Sciatic nerve (tissue), 2 donors: ENCODE results near the gene TDRD9. TPM values are rescaled to one million over a fixed set of nuclear protein-coding genes. Genes with fewer than 3 reads are reported as not detected.
A peak's percentile ranks its signal among the peaks of the same experiment; 100 is the strongest.

Experiments
- ATAC-seq: fragments of 200-7000 bp; cut with Tn5 transposase; one replicate; pipeline ENCODE4 v1.9.1; 2020; ENCODE audit warnings: mild to moderate bottlenecking, moderate library complexity
- DNase-seq: peaks from one replicate; pipeline ENCODE4 v3.0.0-alpha.2; 2020; ENCODE audit warnings: low spot score
- intact Hi-C: fragments of 100-400 bp; cut with DNase I; formaldehyde crosslinking; loops from one replicate; pipeline ENCODE4 v1.14.2; 2022
- total RNA-seq: library from RNA; stranded (reverse); fragmentation: NEBNext Ultra II Directional; extraction: Animal tissue kit (Norgen Biotek cat#: 25700); gene quantifications from one replicate; pipeline ENCODE4 v1.2.1, GENCODE V29; 2021
- donor health status: DM: no; HTN: no; CAD: no.
- donor health status: DM: no; HTN: no; CAD: no.

TDRD9 gene
- total RNA-seq, 1 donor from 2014 or later = 8.2 TPM

GRCh38 chr14:104081261-104081835 is 153.1 kb downstream of the TDRD9 start:
- intact Hi-C loops = no loop called here
- no peak for DNase-seq
- no peak for ATAC-seq

DNA sequence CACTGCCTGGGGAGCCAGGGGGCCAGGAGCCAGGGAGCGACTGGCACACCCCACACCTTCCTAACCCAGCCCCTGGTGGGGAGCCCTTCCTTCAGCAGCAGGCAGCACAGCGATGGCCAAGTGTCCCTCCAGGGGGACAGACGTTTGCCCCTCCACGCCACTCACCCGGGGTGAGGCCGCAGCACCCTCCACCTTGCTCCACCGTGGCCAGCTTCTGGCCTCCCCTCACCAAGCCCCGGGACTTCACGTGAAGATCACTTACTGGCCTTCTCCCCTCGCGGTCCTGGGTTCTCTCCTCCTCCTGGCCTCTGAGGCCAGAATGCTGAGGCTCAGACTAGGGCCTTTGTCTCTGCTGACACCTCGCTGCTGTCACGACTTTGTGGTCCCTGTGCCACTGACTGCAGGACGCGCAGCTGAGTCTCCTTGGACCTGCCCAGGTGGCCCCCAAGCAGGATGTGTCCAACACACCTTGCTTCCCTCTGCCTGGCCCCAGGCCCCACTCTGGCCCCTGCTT is 153.8 kb downstream of the TDRD9 start:
- intact Hi-C loops = no loop called here
- no peak for ATAC-seq
- DNase-seq = no peak

GRCh38 chr14:104082807-104083206 is 154.6 kb downstream of the TDRD9 start:
- DNase-seq (peak; percentile 55), ATAC-seq (no peak)
- intact Hi-C loops = no loop called here

DNA sequence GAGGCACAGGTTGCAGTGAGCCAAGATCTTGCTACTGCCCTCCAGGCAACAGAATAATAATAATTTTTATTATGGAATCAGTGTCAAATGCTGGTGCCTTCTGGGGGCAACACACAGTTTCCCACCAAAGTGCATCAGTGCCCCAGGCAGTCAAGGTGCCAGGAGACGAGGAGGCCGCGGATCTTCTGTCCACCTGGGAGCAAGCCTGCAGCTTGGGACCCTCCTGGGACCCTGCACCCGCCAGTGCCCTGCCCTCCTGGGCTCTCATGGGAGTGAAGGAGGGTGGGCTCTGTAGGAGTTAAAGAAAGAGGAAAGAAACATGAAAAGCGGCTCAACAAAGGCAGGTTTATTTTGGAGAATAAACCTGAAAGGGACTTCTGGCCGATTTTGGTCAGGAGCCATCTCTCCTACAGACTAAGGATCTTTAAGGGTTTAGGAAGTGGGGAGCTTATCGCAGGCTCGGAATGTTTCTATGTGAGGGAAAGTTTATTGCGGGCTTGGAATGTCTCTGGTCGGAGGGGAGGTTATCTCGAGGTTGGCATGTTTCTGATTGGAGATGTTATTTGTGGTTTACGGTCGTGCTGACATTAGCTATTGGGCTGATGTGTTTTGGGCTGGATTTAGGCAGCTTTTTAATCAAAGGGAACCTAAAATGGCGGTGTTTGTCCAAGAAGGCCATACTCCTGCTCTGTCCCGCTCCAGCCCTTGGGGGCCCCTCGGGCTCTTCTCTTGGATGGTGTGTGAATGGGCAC is 156.2 kb downstream of the TDRD9 start:
- peak; percentile 28 for DNase-seq
- no peak for ATAC-seq
- intact Hi-C loops = no loop called here

- ATAC-seq = peak; percentile 69
- intact Hi-C loops = no loop called here
- DNase-seq = peak; percentile 56
Measured at GRCh38 chr14:104085032-104085888, 157.0 kb downstream of the TDRD9 start, which contains the start of gene ASPG. TSS of gene ASPG (plus strand) at chr14:104085700. CDS start at chr14:104085771, 71 bp downstream.

GRCh38 chr14:104085889-104086201 is 157.6 kb downstream of the TDRD9 start:
- DNase-seq = no peak
- intact Hi-C loops = no loop called here
- peak; percentile 7 for ATAC-seq

DNA sequence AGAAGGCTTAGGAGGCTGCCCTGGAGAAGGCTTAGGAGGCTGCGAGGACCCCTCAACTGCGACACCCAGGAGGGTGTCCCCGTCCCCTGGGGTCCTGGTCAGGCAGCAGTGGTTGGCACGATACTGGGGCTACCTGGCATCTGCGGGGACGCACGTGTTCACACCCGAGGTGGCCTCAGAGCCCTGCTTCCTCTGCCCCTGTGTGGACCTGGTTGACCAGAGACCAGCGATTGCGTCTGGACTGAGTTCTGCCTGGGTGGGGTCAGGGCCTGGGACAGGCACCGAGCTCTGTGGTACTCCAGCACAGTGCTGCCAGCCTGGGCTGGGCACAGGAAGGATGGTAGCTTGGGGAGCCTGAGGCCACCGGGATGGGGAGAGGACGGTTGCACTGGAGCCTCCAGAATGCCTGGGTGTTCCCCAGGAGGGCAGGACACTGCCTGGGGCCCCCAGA is 158.0 kb downstream of the TDRD9 start:
- DNase-seq = peak; percentile 44
- peak; percentile 14 for ATAC-seq
- intact Hi-C loops = no loop called here

DNA sequence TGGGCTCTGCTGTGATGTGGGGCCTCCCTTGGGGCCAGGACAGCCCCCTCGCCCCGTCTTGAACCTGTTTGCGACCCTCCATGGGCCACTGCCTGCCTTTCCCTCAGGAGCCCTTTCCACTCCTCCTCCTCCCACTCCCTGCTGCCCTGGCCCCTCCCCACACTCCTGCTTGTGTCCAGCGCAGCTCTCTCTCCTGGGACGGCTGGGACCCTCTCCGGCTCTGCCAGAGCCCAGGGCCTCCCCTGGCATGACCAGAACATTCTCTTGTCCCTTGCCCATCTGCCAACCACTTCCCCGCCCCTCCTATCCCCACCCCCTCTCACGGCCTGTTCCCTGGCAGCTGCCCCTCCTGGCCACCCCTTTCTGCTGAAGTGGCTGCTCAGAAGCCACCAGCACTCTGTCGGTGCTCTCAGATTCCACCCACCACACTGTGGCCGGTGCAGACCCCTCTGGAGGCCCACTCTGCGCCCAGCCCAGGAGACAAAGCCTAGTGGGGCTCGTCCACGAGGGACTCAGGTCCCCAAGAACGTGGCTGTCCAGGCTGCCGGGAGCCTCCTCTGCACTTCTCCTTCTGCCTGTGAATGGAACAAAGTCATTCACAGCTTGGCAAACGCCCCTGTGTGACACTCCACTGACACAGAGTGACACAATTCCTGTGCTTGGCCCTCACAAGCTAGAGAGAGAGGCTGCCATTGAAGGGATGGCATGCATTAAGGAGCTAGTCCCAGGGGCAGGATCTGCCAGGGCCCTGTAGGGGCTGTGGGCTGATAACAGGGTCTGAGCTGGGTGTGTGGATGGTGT is 158.6 kb downstream of the TDRD9 start:
- intact Hi-C loops = no loop called here
- peak; percentile 33 for DNase-seq
- no peak for ATAC-seq

DNA sequence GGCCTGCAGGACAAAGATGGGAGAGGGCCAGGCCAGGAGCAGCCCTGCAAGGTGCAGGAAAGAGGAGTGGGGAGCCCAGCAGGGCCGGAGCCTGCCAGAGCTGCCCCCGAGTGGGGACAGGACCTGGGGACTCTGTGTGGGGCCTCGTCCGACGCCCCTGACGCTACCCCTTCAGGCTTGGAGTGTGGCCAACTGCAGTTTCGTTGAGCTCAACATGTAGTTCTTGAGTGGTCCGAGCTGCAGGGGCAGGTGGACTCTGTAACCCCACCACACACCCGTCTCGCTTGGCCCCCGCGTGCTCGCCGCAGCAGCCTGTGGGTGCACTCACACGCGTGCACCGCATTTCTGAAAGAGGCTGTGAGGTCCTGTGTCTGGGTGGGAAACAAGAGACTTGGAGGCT is 159.2 kb downstream of the TDRD9 start:
- intact Hi-C loops = no loop called here
- ATAC-seq = no peak
- peak; percentile 45 for DNase-seq

DNA sequence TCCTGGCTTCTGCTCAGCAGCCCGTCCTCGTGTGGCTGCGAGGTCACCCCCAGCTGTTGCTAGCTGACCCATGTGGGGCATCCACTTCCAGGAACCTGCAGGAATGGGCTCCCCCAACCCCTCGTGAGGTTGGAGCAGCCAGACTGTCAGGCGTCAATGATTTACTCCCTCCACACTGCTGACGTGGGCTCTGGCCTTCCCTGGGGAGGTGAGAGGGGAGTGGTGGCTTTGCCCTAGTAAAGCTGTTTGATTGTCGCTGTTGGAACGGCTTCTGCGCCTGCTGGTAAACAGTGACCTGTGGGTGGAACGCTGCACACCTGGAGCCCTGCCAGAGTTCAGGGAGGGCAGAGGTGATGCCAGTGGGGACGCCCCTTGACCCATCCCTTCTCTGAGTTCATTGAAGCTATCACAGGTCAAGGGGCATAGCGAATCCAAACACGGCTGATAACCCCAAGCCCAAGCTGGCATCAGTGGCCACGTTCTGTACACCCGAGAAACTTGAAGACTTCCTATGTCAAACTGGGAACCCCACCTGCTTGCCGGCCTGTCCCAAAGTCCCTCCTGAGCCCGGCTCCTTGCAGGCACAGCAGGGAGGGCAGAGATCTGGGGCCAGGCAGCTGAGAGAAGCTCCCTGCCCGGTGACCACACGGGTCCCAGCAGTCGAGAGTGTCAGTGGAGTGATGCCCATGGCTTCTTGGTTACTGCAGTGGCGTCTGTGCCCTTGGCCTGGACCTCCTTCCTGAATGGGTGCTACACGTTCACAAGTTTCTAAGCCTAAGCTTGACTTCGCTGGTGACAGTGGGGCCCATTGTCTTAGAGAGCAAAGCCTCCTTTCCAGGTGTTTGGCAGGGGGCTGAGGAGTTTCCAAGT is 160.0 kb downstream of the TDRD9 start:
- no peak for ATAC-seq
- intact Hi-C loops = no loop called here
- peak; percentile 48 for DNase-seq

- no peak for ATAC-seq
- intact Hi-C loops = no loop called here
- DNase-seq = peak; percentile 47
Measured at GRCh38 chr14:104090071-104090748, 162.0 kb downstream of the TDRD9 start.

- intact Hi-C loops = no loop called here
- no peak for DNase-seq
- no peak for ATAC-seq
Measured at GRCh38 chr14:104091061-104091926, 163.0 kb downstream of the TDRD9 start.

DNA sequence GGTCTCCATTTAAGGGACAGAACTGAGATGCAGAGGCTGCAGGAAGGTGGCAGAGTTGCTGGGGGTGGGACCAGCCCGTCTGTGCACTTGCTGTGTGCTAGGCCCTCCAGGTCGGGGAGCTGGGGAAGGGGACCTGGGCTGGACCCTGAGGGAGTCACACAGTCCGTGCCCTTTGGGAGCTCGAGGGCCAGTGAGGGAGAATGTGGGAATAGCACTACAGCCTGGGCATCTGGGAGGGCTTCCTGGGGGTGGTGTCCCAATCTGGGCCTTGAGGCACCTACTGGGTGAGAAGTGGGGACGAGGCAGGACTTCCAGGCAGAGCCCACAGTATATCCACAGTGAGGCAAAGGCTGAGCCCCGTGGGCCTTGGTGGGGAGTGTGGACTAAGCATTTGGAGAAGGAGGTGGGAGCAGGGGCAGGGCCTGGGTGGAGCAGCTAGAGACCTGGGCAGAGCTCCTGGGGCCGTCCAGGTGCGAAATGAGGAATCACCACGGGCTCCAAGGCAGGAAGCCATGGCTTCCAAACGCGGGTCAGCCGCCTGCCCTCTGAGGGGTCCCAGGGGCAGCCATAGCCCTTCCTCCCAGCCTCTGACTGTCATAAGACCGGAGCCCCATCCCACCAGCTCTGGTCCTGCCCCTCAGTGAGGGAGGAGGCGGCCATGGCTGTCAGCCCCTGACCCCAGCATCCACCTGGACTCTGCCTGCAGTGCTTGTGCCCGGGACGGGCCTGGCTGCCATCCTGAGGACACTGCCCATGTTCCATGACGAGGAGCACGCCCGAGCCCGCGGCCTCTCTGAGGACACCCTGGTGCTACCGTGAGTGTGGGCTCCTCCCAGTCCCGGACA is 163.9 kb downstream of the TDRD9 start:
- intact Hi-C loops = no loop called here
- ATAC-seq (no peak), DNase-seq (no peak)

DNA sequence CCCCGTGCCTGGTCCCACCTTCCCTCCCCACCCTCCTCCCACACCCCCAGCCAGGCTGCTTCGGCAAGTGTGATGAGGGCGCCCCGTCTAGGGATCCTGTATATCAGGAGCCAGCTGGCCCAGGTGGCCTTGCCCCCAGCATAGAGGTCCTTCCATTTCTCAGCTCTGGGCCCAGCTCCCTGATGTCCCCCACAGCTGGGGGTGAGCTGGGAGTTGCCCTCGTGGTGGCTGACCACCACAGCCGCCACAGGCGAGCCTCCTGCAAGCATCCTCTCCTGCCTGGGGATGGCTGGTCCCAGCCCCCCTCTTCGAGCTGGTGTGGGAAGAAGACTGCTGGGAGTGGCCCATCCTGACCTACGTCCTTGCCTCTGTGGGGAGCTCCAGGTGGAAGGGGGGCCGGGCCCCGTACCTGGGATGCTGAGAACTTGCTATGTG is 164.7 kb downstream of the TDRD9 start:
- intact Hi-C loops = no loop called here
- ATAC-seq (no peak), DNase-seq (no peak)

- peak; percentile 67 for ATAC-seq
- intact Hi-C loops = no loop called here
- DNase-seq = no peak
Measured at GRCh38 chr14:104093366-104094055, 165.3 kb downstream of the TDRD9 start.
